Sigmoid colon (tissue), 7 donors: Measurements from ENCODE around the gene MDP1. TPM values are rescaled to one million over a fixed set of nuclear protein-coding genes. Genes with fewer than 3 reads are reported as not detected.
A peak's percentile ranks its signal among the peaks of the same experiment; 100 is the strongest.

Experiments
- DNase-seq: peaks from one replicate; pipeline ENCODE4 v3.0.0-alpha.2; 2019
- H3K27ac ChIP-seq, 4 donors: fragments of 200-600 bp; sonication (generic); one replicate each; pipeline ENCODE4 v1.5.1; 2016 to 2019; ENCODE audit warnings: mild to moderate bottlenecking in 1 of 4
- H3K27me3 ChIP-seq, 3 donors: fragments of 200-600 bp; sonication (generic); one replicate each; pipeline ENCODE4 v1.5.1; 2019; ENCODE audit warnings: mild to moderate bottlenecking in 1 of 3
- H3K36me3 ChIP-seq, 4 donors: fragments of 200-600 bp; sonication (generic); one replicate each; pipeline ENCODE4 v1.5.1; 2016 to 2019
- H3K4me1 ChIP-seq, 4 donors: fragments of 200-600 bp; sonication (generic); one replicate each; pipeline ENCODE4 v1.5.1; 2017 to 2019
- H3K4me3 ChIP-seq, 4 donors: fragments of 200-600 bp; sonication (generic); one replicate each; pipeline ENCODE4 v1.5.1; 2017 to 2019; ENCODE audit warnings: mild to moderate bottlenecking in 2 of 4, moderate library complexity in 1 of 4
- H3K9me3 ChIP-seq, 4 donors: fragments of 200-600 bp in 3 of 4; sonication (generic) in 3 of 4; one replicate each; pipeline versions ENCODE4 v1.5.1 to v1.6.1; 2013 to 2019
- CTCF ChIP-seq, 4 experiments: fragments of 450-650 bp in 3 of 4; fragments of 200-600 bp in 1 of 4; IDR thresholded peaks; one replicate each; pipeline ENCODE4 v1.5.1; 2016 to 2019; ENCODE audit warnings: antibody characterized with exemption in 4 of 4, mild to moderate bottlenecking in 3 of 4, moderate library complexity in 2 of 4
- EP300 ChIP-seq, 4 donors: sonication (generic); formaldehyde crosslinking; IDR thresholded peaks; one replicate each; pipeline ENCODE4 v1.6.1; 2017; ENCODE audit warnings: antibody characterized with exemption in 4 of 4
- POLR2A ChIP-seq, 2 donors: fragments of 450-650 bp; IDR thresholded peaks; one replicate each; pipeline ENCODE4 v1.6.1; 2016; ENCODE audit warnings: antibody characterized with exemption in 2 of 2, mild to moderate bottlenecking in 2 of 2, moderate library complexity in 2 of 2
- POLR2AphosphoS5 ChIP-seq, 4 donors: sonication (generic); formaldehyde crosslinking; IDR thresholded peaks; one replicate each; pipeline ENCODE4 v1.6.1; 2017; ENCODE audit warnings: antibody characterized with exemption in 4 of 4
- WGBS, 2 donors: extraction: QIAGEN DNeasy Blood & Tissue Kit; methylation state at CpG; one replicate each; pipeline ENCODE4 v1.1.7; 2013; 5-methylcytosine and 5-hydroxymethylcytosine counted together
- intact Hi-C: fragments of 100-400 bp; cut with DNase I; formaldehyde crosslinking; loops from one replicate; pipeline ENCODE4 v1.15.1; 2023
- polyA plus RNA-seq, 3 donors: library from polyadenylated mRNA; stranded (reverse); fragments of 200-250 nt; gene quantifications; one replicate each; pipeline ENCODE4 v1.2.3, GENCODE V29; 2013
- total RNA-seq, 4 donors: library from RNA; depleted of rRNA; stranded (reverse); fragments of >200 nt; gene quantifications; one replicate each; pipeline ENCODE4 v1.1.0, GENCODE V29; 2016
- donor health status: healthy with polysubstance abuse.
- donor health status: Bipolar disorder and iron deficiency.
- donor health status: healthy.

The MDP1 gene
- total and polyA plus RNA-seq, 7 donors = 15.1 to 34.2 (median 28.8) TPM

DNA sequence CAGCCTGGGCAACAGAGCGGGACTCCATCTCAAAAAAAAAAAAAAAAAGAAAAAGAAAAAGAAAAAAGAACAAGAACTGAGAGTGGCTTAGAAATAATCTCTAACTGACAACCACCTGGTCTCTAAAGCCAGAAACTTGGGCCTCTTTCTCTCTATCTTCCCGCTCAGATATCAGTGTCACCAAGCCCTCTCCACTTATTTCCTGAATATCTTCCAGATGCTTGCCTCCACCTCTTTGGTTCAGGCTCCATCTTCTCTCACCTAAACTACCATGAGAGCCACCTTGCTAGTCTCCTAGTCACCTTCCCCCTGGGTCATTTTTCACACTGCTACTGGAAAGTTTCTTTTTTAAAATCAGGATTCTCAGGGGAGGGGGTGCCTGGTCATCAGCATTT is 18.8 kb downstream of the MDP1 start:
- TF ChIP-seq POLR2A (IDR thresholded peaks at IDR 0.05) (no peak), EP300 (IDR thresholded peaks at IDR 0.05) (no peak), CTCF (IDR thresholded peaks at IDR 0.05) (no peak)
- 78 to 94% methylated on average over 2 of the region's 2 CpGs for WGBS, 2 donors
- H3K9me3 ChIP-seq = no peaks in the 10 kb centered on the region
- no peak for DNase-seq
- intact Hi-C loops = no loop called here
- no peak overlapping the region for H3K4me3 ChIP-seq
- no peak overlapping the region for H3K27ac ChIP-seq
- H3K27me3 ChIP-seq = no peaks in the 10 kb centered on the region
- H3K4me1 ChIP-seq = peaks cover 0 to 31% (median 26%) of the 10 kb centered on the region in 4 donors
- H3K36me3 ChIP-seq = peaks cover 0 to 29% (median 15%) of the 10 kb centered on the region in 4 donors

DNA sequence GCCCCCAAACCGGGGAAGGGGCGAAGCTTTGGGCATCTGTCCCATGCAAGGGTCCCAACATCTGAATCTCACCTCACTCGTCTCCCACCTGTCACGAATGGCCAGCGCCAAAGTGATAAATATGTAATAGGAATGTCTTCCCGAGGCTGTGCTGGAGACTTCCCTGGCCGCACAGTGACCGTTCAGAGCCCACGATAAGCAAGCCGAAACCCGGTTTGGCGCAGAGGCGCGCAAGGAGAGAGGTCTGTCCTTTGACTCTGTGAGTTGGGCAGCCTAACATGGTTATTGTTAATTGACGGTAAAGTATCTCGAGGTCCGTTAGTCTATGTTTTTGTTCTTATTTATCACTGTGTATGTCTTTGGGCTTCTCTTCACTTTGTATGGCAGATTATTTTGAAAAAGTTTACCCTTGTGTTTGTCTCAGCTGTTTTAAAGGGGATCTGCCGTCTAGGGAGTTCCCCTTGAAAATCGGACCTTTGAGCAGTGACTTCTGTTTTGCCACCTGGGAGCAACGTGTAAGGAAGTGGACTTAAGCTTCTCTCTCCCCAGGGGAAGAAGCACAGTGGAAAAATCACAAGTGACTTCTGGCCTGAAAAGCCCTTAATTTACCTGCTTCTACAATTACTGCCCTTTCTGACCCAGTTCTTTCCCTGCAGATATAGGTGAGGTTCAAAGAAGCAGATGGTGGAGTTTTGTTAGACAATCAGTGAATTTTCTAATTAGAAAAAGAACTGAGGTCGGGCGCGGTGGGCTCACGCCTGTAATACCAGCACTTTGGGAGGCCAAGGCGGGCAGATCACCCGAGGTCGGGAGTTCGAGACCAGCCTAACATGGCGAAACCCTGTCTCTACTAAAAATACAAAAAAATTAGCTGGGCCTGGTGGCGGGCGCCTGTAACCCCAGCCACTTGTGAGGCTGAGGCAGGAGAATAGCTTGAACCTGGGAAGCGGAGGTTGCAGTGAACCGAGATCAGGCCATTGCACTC is 19.5 kb downstream of the MDP1 start:
- WGBS, 2 donors = 34 to 35% methylated on average over 33 of the region's 33 CpGs
- H3K27ac ChIP-seq = peak overlapping the region; percentile 86 to 98 (median 96)
- H3K4me3 ChIP-seq = peak overlapping the region; percentile 66 to 91 (median 84)
- peaks cover 0 to 31% (median 18%) of the 10 kb centered on the region in 4 donors for H3K36me3 ChIP-seq
- TF ChIP-seq CTCF (IDR thresholded peaks at IDR 0.05) = no peak
- no peak for TF ChIP-seq POLR2AphosphoS5 (IDR thresholded peaks at IDR 0.05)
- TF ChIP-seq EP300 (IDR thresholded peaks at IDR 0.05) = no peak
- TF ChIP-seq POLR2A (IDR thresholded peaks at IDR 0.05) = no peak
- H3K4me1 ChIP-seq = peaks cover 0 to 31% (median 26%) of the 10 kb centered on the region in 4 donors
- no peaks in the 10 kb centered on the region for H3K27me3 ChIP-seq
- no peaks in the 10 kb centered on the region for H3K9me3 ChIP-seq
- no peak for DNase-seq
- intact Hi-C loops = no loop called here

GRCh38 chr14:24195186-24196070 is 20.4 kb downstream of the MDP1 start, which contains the start of gene TM9SF1:
TM9SF1 (minus strand) TSS chr14:24195441; CDS start chr14:24195019, 422 bp downstream.
- DNase-seq = peak; percentile 94
- peaks cover 0 to 32% (median 16%) of the 10 kb centered on the region in 4 donors for H3K36me3 ChIP-seq

More at GRCh38 chr14:24195186-24196070, 20.4 kb downstream of the MDP1 start, which contains the start of gene TM9SF1:
- H3K27ac ChIP-seq = peak within 1 kb of the TSS; percentile 86 to 98 (median 96)
- intact Hi-C loops = loop anchor here (2.0 kb wide), 1 partner anchor 17 kb away; the partner anchor contains the start of gene CHMP4A
- WGBS, 2 donors = 0% methylated on average over 89 of the region's 89 CpGs
- no peak for TF ChIP-seq EP300 (IDR thresholded peaks at IDR 0.05)
- TF ChIP-seq POLR2A (IDR thresholded peaks at IDR 0.05) = peak; percentile 51 to 57
- peak; percentile 85 to 93 (median 90) for TF ChIP-seq POLR2AphosphoS5 (IDR thresholded peaks at IDR 0.05)
- TF ChIP-seq CTCF (IDR thresholded peaks at IDR 0.05) = no peak
- H3K9me3 ChIP-seq = no peaks in the 10 kb centered on the region
- H3K4me1 ChIP-seq = peaks cover 0 to 31% (median 26%) of the 10 kb centered on the region in 4 donors
- H3K4me3 ChIP-seq = peak within 1 kb of the TSS; percentile 66 to 91 (median 84)
- H3K27me3 ChIP-seq = no peaks in the 10 kb centered on the region
